LNCaP clone FGC (cell line): ENCODE measurements around the gene CLCN7.
A peak's percentile ranks its signal among the peaks of the same experiment; 100 is the strongest.
"Not testable (repeated sequence)": the region's sequence is repeated elsewhere in the genome, so short reads cannot be mapped to it uniquely, and the experiment has no call there.

Experiments
- DNase-seq: peaks from one replicate; pipeline ENCODE4 v3.0.0-alpha.2; 2011; ENCODE audit warnings: low read depth
- H3K4me3 ChIP-seq: 2 replicates; pipeline ENCODE4 v1.5.1; 2011; ENCODE audit warnings: mild to moderate bottlenecking, low read depth, low read length, control low read depth
- TF ChIP-seq, protein P1 (sequence below): IDR thresholded peaks from 2 replicates; pipeline ENCODE4 v1.5.1; 2012; ENCODE audit warnings: mild to moderate bottlenecking; ENCODE audit not compliant: control insufficient read depth, insufficient read depth; ENCODE audit errors: extremely low read depth

Gene CLCN7

DNA sequence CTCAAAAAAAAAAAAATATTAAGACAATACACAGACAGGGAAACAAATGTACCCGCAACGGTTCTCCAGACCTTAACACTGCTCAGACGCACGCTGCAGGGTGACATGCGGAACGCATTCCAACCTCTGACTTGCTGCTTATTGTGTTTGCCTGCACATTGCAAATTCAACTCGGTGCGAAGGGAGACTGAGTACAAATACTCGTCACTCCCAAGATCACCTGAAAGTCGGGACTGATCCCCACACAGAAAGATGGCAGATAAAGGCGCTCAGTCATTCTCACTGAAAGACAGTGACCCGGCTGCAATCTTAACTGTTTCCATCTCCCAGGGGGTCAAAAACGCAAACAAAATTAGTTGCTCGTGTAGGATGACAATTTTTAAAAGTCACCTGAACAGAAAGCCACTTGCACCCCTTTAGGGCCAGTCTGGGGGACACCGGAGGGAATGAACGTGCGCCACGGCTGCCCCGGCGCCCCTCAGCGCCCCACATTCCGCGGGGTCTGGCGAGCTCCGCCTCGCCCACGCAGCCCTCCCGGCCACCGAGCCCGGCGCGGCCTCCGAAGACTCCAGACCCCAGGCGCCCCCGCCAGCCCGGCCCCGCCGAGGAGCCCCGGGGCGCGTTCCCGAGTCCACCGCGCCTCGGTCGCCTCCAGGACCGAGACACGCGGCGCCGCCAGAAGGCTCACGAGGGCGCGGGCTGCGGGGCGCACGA lies 589 bp downstream of the CLCN7 start:
- DNase-seq = no peak
- peak overlapping the region; percentile 89 for H3K4me3 ChIP-seq
- TF ChIP-seq, protein P1, sequence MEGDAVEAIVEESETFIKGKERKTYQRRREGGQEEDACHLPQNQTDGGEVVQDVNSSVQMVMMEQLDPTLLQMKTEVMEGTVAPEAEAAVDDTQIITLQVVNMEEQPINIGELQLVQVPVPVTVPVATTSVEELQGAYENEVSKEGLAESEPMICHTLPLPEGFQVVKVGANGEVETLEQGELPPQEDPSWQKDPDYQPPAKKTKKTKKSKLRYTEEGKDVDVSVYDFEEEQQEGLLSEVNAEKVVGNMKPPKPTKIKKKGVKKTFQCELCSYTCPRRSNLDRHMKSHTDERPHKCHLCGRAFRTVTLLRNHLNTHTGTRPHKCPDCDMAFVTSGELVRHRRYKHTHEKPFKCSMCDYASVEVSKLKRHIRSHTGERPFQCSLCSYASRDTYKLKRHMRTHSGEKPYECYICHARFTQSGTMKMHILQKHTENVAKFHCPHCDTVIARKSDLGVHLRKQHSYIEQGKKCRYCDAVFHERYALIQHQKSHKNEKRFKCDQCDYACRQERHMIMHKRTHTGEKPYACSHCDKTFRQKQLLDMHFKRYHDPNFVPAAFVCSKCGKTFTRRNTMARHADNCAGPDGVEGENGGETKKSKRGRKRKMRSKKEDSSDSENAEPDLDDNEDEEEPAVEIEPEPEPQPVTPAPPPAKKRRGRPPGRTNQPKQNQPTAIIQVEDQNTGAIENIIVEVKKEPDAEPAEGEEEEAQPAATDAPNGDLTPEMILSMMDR = no peak

GRCh38 chr16:1472974-1473373 lies 1.9 kb downstream of the CLCN7 start:
- TF ChIP-seq, protein P1 = no peak
- no peak overlapping the region for H3K4me3 ChIP-seq
- DNase-seq = no peak

GRCh38 chr16:1471569-1472194 lies 3.1 kb downstream of the CLCN7 start:
- H3K4me3 ChIP-seq = no peak overlapping the region
- TF ChIP-seq, protein P1 = no peak
- no peak for DNase-seq

DNA sequence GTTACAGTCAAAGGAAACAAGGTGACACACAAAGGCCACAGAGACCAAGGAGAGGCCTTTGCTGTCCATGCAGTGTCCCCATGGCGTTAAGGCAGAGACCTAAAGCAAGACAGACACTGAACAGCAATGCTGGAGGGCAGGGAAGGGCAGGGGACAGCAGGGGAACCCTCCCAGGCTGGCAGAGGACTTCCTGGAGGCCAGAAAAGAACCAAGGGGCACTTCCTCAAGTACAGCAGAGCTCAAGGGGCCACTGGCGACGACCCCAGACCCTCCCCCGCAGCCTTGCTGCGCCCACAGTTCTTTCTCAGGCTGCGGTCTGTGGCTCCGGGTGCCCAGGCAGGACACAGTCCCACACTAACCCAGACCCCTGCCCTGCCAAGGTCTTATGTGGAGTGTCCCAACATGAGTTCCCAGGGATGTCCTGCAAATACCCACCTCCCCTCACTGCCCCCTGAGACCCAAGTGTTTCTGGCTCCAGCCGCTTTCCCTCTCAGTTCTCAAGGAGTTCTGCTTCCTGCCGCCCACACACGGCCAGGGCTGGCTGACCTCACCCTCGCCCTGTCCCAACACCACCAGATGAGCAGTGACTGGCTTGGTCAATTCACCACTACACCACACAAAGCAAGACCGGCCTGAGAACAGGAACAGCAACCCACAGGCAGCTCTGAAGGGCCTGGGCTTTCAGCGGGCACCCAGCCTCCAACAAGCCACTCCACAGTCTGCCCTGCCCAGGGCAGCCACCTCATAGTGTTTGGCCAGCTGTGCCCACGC lies 4.2 kb downstream of the CLCN7 start:
- DNase-seq = no peak
- no peak overlapping the region for H3K4me3 ChIP-seq
- TF ChIP-seq, protein P1 = no peak

DNA sequence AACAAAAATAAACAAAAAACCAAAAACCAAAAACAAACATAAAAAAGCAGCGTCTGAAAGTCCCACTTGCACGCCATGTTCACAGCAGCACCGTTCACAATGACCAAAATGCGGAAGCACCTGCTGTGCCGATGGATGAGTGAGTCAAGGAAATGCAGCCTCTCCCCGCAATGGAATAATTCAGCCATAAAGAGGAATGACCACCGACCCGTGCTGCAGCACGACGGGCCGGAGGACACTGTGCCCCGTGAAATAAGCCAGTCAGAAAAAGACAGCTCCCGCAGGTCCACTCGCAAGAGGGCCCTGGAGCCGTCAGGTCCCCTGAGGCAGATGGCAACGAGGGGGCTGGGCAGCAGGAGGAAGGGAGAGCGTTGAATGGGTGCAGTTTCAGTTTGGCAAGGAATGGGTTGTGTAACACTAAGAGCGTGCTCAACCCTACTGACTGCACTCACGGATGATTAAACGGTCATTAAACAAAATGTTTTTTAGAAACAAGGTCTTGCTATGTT lies 5.1 kb downstream of the CLCN7 start:
- DNase-seq = no peak
- H3K4me3 ChIP-seq = no peak overlapping the region
- TF ChIP-seq, protein P1 = no peak

DNA sequence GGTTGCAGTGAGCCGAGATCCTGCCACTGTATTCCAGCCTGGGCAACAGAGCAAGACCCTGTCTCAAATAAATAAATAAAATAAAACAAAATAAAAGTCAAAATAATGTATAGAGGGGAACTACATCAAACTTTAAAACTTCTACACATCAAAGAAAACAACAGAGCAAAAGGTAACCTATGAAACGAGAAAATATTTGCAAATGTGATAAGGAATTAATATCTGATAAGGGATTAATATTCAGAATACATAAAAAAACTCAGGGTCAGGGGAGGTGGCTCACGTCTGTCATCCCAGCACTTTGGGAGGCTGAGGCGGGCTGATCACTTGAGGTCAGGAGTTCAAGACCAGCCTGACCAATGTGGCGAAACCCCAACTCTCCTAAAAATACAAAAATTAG lies 5.7 kb downstream of the CLCN7 start:
- H3K4me3 ChIP-seq, DNase-seq: not testable (repeated sequence)

GRCh38 chr16:1468426-1468810 lies 6.4 kb downstream of the CLCN7 start:
- no peak for DNase-seq
- TF ChIP-seq, protein P1 = no peak
- no peak overlapping the region for H3K4me3 ChIP-seq
